KG1 (cell line): Measurements from ENCODE around the gene GAS5.

Experiments
- DNase-seq: peaks from one replicate; lab custom pipeline; 2025; lab: John Stamatoyannopoulos, UW

Gene GAS5

GRCh38 chr1:173824315-173825081, 43.3 kb downstream of the GAS5 start, which contains the start of the genes CENPL and DARS2:
Gene CENPL, minus strand, starts transcription at chr1:173824883. Its CDS starts 13,584 bp downstream, at chr1:173811299.
Gene DARS2, plus strand, starts transcription at chr1:173824673. Its CDS starts 557 bp downstream, at chr1:173825230.
- DNase-seq = peak; percentile 93

- no peak for DNase-seq
Observed at GRCh38 chr1:173823781-173824314, 43.9 kb downstream of the GAS5 start.

DNA sequence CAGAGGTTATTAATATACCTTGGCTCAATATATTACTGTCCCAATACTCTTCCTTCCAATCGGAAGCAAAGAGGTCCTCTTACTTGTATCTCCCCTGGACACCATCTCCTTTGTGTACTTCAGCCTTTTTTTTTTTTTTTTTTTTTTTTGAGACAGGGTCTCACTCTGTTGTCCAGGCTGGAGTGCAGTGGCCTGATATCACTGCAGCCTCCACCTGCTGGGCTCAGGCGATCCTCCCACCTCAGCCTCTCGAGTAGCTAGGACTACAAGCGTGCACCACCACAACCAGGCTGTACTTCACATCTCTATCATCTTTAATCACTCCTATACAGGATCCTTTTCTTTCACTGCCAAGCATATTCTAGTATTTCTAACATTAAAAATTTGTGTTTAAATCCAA, 46.1 kb downstream of the GAS5 start:
- no peak for DNase-seq

DNA sequence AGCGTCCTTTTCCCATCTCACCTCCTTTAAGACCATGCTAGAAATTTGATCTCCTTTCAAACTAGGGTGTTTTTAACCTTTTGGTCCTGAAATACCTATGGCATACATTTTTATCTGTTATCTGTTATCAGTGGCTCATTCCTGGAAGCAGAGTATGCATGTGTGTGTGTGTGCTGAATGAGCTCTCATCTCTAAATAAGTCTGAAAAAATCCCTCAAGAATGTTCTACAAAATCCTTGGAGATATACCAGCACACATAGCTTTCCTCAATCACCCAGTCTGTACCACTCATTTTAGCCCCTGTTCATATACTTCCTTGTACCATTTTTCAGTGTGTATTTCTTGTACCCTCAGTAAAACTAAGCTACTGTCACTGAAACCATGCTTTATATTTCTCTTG, 49.3 kb downstream of the GAS5 start:
- no peak for DNase-seq
